GM12801 (cell line): ENCODE data around the gene NCKAP1.

ENCODE experiments used
- TF ChIP-seq, protein P1 (sequence below): IDR thresholded peaks from one replicate; pipeline ENCODE4 v1.5.1; 2011; ENCODE audit warnings: control low read depth; ENCODE audit not compliant: insufficient read length; ENCODE audit errors: extremely low read depth

The NCKAP1 gene

DNA sequence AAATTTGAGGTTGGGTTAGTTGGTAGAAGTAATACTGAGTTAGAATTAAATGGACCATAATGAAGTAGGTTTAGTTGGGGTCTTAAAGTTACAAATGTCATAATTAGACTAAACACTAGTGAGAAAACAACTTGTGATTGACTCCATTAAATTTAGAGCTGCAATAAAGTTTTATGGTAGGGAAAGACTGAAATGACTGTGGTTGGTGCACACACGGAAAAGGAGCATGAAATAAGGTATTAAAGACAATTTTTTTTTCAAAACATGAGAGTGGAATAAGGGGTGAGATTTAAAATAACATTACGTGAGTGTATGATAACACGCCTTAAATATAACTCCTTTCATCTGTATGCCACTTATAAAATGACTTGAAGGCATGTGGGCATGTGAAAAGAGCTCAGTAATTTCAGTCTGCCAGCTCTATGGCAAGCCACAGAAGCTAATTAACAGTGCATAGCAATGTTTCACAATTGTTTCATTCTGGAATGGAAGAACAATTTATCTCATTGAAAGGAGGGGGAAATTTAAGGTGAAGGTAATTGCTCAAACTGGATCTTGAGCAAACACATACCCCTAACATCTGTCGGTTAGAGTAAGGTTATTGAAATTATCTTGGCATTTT lies 173.2 kb downstream of the NCKAP1 start:
- TF ChIP-seq, protein P1, sequence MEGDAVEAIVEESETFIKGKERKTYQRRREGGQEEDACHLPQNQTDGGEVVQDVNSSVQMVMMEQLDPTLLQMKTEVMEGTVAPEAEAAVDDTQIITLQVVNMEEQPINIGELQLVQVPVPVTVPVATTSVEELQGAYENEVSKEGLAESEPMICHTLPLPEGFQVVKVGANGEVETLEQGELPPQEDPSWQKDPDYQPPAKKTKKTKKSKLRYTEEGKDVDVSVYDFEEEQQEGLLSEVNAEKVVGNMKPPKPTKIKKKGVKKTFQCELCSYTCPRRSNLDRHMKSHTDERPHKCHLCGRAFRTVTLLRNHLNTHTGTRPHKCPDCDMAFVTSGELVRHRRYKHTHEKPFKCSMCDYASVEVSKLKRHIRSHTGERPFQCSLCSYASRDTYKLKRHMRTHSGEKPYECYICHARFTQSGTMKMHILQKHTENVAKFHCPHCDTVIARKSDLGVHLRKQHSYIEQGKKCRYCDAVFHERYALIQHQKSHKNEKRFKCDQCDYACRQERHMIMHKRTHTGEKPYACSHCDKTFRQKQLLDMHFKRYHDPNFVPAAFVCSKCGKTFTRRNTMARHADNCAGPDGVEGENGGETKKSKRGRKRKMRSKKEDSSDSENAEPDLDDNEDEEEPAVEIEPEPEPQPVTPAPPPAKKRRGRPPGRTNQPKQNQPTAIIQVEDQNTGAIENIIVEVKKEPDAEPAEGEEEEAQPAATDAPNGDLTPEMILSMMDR, result no peak

DNA sequence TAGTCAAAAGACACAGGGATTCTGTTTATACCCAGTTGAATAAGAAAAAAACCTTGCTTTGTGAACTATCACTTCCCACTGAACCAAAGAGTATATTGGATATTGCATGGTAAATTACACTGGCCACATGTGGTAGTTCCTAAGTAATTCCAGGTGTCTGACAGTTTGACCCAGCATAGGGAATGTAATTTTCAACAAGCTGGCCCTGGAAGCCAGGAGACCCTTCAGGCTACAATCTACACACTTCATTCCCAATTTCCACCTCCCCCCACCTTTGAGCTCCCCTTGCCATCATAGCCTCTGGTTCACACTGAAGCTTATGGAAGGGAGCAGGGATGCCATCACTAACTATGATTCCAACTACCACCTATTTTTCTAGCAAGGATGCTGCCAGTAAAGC lies 174.6 kb downstream of the NCKAP1 start:
- TF ChIP-seq, protein P1, result no peak

- TF ChIP-seq, protein P1, result no peak
Measured at GRCh38 chr2:182862091-182862490, 176.2 kb downstream of the NCKAP1 start.

DNA sequence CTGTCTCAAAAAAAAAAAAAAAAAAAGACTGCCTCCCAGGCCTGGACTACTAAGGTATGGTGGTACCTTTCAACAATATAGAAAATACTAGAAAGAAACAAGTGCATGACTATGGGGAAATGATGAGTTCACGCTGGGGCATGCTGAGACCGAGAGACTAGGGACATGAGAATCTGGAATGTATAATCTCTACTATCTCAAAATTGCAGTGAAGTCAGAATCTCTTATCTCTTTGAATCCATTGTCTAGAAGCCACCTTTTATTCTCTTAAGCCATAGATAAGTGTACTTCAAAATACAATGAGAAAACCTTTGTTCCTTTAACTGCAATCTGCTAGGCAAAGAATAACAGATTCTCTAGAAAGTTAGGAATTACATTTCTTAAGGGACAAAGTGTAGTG lies 177.4 kb downstream of the NCKAP1 start:
- TF ChIP-seq, protein P1, result no peak
